ENCODE measurements around the gene LHFPL4. TPM values are rescaled to one million over a fixed set of nuclear protein-coding genes. Genes with fewer than 3 reads are reported as not detected.
"Not testable (repeated sequence)": the region's sequence is repeated elsewhere in the genome, so short reads cannot be mapped to it uniquely, and the experiment has no call there.

LHFPL4 gene
- total RNA-seq, 1 experiment from 2014 or later, result not detected

DNA sequence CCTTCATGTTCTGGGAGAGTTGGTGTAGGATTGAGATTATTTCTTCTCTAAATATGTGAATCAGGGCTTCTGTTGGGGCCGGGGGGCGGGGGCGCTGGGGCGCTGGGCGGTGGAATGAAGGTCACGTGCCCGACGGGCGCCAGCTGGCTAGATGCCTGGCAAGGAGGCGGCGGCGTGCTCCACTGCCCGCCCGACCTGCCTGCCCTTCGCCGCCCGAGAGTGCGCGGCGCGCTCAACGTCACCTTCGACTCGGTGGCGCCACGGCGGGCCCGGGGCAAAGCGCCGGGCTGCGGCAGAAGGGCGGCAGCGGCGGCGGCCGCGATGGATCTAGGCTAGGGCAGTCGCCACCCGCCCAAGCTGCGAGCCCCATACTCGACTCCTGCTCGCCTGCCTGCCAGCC lies 47.0 kb upstream of the LHFPL4 start:
- BruUV-seq (replicated peaks), result no TSS peak
- Mint-ChIP-seq H3K9me3 (ENCODE audit: unreplicated experiment) (peaks cover 4% of the 10 kb centered on the region), H3K4me3 (ENCODE audit: unreplicated experiment) (no peak overlapping the region), H3K27me3 (ENCODE audit: insufficient read depth, unreplicated experiment) (no peaks in the 10 kb centered on the region), H3K4me1 (ENCODE audit: low read depth, unreplicated experiment) (no peaks in the 10 kb centered on the region), H3K36me3 (ENCODE audit: insufficient read depth, unreplicated experiment) (no peaks in the 10 kb centered on the region), H3K27ac (ENCODE audit: unreplicated experiment) (no peak overlapping the region)
- H3K4me3 ChIP-seq (ENCODE audit: low read depth, low read length), result no peak overlapping the region
- H3K27me3 ChIP-seq (replicated peaks; ENCODE audit: control insufficient read depth, insufficient read depth, low read length), result no peaks in the 10 kb centered on the region
- intact Hi-C loops (cut with micrococcal nuclease; ENCODE audit: unreplicated experiment), result no loop called here
- no peaks in the 10 kb centered on the region for H3K4me1 ChIP-seq
- POLR2A ChIA-PET, result no interaction called here
- TF ChIP-seq, protein P1, sequence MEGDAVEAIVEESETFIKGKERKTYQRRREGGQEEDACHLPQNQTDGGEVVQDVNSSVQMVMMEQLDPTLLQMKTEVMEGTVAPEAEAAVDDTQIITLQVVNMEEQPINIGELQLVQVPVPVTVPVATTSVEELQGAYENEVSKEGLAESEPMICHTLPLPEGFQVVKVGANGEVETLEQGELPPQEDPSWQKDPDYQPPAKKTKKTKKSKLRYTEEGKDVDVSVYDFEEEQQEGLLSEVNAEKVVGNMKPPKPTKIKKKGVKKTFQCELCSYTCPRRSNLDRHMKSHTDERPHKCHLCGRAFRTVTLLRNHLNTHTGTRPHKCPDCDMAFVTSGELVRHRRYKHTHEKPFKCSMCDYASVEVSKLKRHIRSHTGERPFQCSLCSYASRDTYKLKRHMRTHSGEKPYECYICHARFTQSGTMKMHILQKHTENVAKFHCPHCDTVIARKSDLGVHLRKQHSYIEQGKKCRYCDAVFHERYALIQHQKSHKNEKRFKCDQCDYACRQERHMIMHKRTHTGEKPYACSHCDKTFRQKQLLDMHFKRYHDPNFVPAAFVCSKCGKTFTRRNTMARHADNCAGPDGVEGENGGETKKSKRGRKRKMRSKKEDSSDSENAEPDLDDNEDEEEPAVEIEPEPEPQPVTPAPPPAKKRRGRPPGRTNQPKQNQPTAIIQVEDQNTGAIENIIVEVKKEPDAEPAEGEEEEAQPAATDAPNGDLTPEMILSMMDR (IDR thresholded peaks at IDR 0.05; ENCODE audit: insufficient read depth in 1 of 2, low read depth in 1 of 2, low read length in 1 of 2, severe bottlenecking in 1 of 2, unreplicated experiment in 1 of 2), result no peak
- DNase-seq, result no peak
- peaks cover 10% of the 10 kb centered on the region; the same call in 1 of the 2 replicates for H3K9me3 ChIP-seq
- H3K36me3 ChIP-seq (ENCODE audit: control insufficient read depth, insufficient read depth, low read length), result no peaks in the 10 kb centered on the region
- CTCF ChIA-PET, result no interaction called here

DNA sequence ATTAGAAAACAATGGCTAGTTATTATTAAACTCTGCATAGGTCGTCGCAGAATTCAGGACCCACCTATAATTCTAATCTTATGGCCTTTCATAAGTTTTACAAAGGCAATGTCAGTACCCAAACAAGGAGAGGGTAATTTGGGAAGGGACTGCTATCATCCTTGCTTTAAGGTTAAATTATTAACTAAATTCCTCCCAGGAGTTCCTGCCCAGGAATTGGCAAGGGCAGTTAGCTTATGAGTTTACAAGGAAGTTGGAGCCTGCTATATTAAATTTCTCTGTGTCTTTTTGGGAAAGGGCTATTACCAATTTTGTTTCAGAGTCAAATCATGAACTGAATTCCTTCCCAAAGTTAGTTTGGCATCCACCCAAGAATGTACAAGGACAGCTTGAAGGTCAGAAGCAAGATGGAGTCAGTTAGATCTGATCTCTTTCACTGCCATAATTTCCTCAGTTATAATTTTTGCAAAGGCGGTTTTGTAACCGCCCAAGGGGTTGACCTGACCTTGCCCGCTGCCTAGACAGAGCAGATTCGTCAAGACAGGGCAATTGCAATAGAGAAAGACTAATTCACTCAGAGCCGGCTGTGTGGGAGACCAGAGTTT lies 45.3 kb upstream of the LHFPL4 start:
- no peaks in the 10 kb centered on the region for H3K9me3 Mint-ChIP-seq (ENCODE audit: unreplicated experiment)
- no peak overlapping the region for H3K27ac Mint-ChIP-seq (ENCODE audit: unreplicated experiment)
- intact Hi-C loops (cut with micrococcal nuclease; ENCODE audit: unreplicated experiment), result no loop called here
- no peak for DNase-seq
- H3K4me3 ChIP-seq (ENCODE audit: low read depth, low read length), result no peak overlapping the region
- peaks cover 10% of the 10 kb centered on the region; the same call in 1 of the 2 replicates for H3K9me3 ChIP-seq
- H3K27me3 ChIP-seq (replicated peaks; ENCODE audit: control insufficient read depth, insufficient read depth, low read length), result no peaks in the 10 kb centered on the region
- peaks cover 2% of the 10 kb centered on the region for H3K27me3 Mint-ChIP-seq (ENCODE audit: insufficient read depth, unreplicated experiment)
- no TSS peak for BruUV-seq (replicated peaks)
- TF ChIP-seq, protein P1 (IDR thresholded peaks at IDR 0.05; ENCODE audit: insufficient read depth in 1 of 2, low read depth in 1 of 2, low read length in 1 of 2, severe bottlenecking in 1 of 2, unreplicated experiment in 1 of 2), result no peak
- no peaks in the 10 kb centered on the region for H3K4me1 Mint-ChIP-seq (ENCODE audit: low read depth, unreplicated experiment)
- no peaks in the 10 kb centered on the region for H3K4me1 ChIP-seq
- no peaks in the 10 kb centered on the region for H3K36me3 ChIP-seq (ENCODE audit: control insufficient read depth, insufficient read depth, low read length)
- CTCF ChIA-PET, result no interaction called here
- POLR2A ChIA-PET, result no interaction called here
- no peaks in the 10 kb centered on the region for H3K36me3 Mint-ChIP-seq (ENCODE audit: insufficient read depth, unreplicated experiment)
- H3K4me3 Mint-ChIP-seq (ENCODE audit: unreplicated experiment), result no peak overlapping the region

DNA sequence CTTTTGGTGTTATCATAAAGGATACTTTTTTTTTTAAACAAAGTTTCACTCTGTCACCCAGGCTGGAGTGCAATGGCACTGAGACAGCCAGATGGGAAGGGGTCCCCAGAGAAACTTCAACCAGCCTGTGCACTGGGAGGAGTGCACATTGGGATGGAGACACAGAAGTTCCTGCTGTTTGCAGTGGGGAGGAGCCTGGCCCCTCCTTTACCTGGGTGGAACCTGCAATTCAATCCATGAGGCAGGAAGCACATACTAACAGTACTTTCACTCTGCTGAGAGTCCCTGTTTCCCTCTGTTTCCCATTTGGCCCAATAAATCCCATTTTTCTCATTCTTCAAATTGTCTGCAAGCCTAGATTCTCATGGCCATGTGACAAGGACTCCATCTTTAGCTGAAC lies 42.3 kb upstream of the LHFPL4 start:
- no peak for DNase-seq
- H3K27ac Mint-ChIP-seq (ENCODE audit: unreplicated experiment), result no peak overlapping the region
- H3K36me3 Mint-ChIP-seq (ENCODE audit: insufficient read depth, unreplicated experiment), result no peaks in the 10 kb centered on the region
- ChIA-PET POLR2A (no interaction called here), CTCF (no interaction called here)
- no peak overlapping the region for H3K4me3 Mint-ChIP-seq (ENCODE audit: unreplicated experiment)
- peaks cover 2% of the 10 kb centered on the region for H3K27me3 Mint-ChIP-seq (ENCODE audit: insufficient read depth, unreplicated experiment)
- Histone ChIP-seq H3K36me3 (ENCODE audit: control insufficient read depth, insufficient read depth, low read length) (no peaks in the 10 kb centered on the region), H3K4me1 (no peaks in the 10 kb centered on the region), H3K4me3 (ENCODE audit: low read depth, low read length) (no peak overlapping the region), H3K9me3 (peaks cover 10% of the 10 kb centered on the region; the same call in 1 of the 2 replicates), H3K27me3 (replicated peaks; ENCODE audit: control insufficient read depth, insufficient read depth, low read length) (no peaks in the 10 kb centered on the region)
- TF ChIP-seq, protein P1 (IDR thresholded peaks at IDR 0.05; ENCODE audit: insufficient read depth in 1 of 2, low read depth in 1 of 2, low read length in 1 of 2, severe bottlenecking in 1 of 2, unreplicated experiment in 1 of 2), result no peak
- BruUV-seq (replicated peaks), result no TSS peak
- intact Hi-C loops (cut with micrococcal nuclease; ENCODE audit: unreplicated experiment), result no loop called here
- H3K4me1 Mint-ChIP-seq (ENCODE audit: low read depth, unreplicated experiment), result no peaks in the 10 kb centered on the region
- H3K9me3 Mint-ChIP-seq (ENCODE audit: unreplicated experiment), result no peaks in the 10 kb centered on the region

DNA sequence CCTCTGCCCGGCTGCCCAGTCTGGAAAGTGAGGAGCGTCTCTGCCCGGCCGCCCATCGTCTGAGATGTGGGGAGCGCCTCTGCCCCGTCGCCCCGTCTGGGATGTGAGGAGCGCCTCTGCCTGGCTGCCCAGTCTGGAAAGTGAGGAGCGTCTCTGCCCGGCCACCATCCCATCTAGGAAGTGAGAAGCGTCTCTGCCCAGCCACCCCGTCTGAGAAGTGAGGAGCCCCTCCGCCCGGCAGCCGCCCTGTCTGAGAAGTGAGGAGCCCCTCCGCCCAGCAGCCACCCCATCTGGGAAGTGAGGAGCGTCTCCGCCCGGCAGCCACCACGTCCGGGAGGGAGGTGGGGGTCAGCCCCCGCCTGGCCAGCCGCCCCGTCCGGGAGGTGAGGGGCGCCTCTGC lies 38.2 kb upstream of the LHFPL4 start:
- POLR2A ChIA-PET; H3K4me1 ChIP-seq; H3K36me3 ChIP-seq (ENCODE audit: control insufficient read depth, insufficient read depth, low read length); H3K27me3 Mint-ChIP-seq (ENCODE audit: insufficient read depth, unreplicated experiment); H3K27me3 ChIP-seq (replicated peaks; ENCODE audit: control insufficient read depth, insufficient read depth, low read length); H3K27ac Mint-ChIP-seq (ENCODE audit: unreplicated experiment); H3K9me3 Mint-ChIP-seq (ENCODE audit: unreplicated experiment); H3K4me1 Mint-ChIP-seq (ENCODE audit: low read depth, unreplicated experiment); DNase-seq; H3K36me3 Mint-ChIP-seq (ENCODE audit: insufficient read depth, unreplicated experiment); H3K4me3 Mint-ChIP-seq (ENCODE audit: unreplicated experiment); BruUV-seq (replicated peaks); H3K4me3 ChIP-seq (ENCODE audit: low read depth, low read length); H3K9me3 ChIP-seq; intact Hi-C loops (cut with micrococcal nuclease; ENCODE audit: unreplicated experiment); CTCF ChIA-PET: not testable (repeated sequence)
